Upper lobe of left lung (tissue), 6 donors: ENCODE measurements around the gene RPL7A. TPM values are rescaled to one million over a fixed set of nuclear protein-coding genes. Genes with fewer than 3 reads are reported as not detected.

Source experiments
- ATAC-seq, 2 donors: fragments of 200-7000 bp; cut with Tn5 transposase; one replicate each; pipeline ENCODE4 v1.9.1; 2022; ENCODE audit warnings: mild to moderate bottlenecking in 2 of 2, moderate library complexity in 2 of 2; ENCODE audit not compliant: low FRiP score in 2 of 2
- DNase-seq, 2 donors: peaks; one replicate each; pipeline ENCODE4 v3.0.0-alpha.2; 2019 to 2020
- H3K27ac ChIP-seq, 4 donors: fragments of 200-600 bp; sonication (generic); one replicate each; pipeline ENCODE4 v1.5.1; 2016 to 2019
- H3K27me3 ChIP-seq, 4 donors: fragments of 200-600 bp; sonication (generic); one replicate each; pipeline ENCODE4 v1.5.1; 2017 to 2019
- H3K36me3 ChIP-seq, 4 donors: fragments of 200-600 bp; sonication (generic); one replicate each; pipeline ENCODE4 v1.5.1; 2016 to 2019
- H3K4me1 ChIP-seq, 4 donors: fragments of 200-600 bp; sonication (generic); one replicate each; pipeline ENCODE4 v1.5.1; 2018 to 2019
- H3K4me3 ChIP-seq, 4 donors: fragments of 200-600 bp; sonication (generic); one replicate each; pipeline ENCODE4 v1.5.1; 2017 to 2019; ENCODE audit warnings: mild to moderate bottlenecking in 2 of 4, moderate library complexity in 1 of 4
- H3K9me3 ChIP-seq, 4 donors: fragments of 200-600 bp; sonication (generic); one replicate each; pipeline ENCODE4 v1.5.1; 2018 to 2019
- CTCF ChIP-seq, 6 experiments: fragments of 450-650 bp in 4 of 6; fragments of 200-600 bp in 2 of 6; sonication (generic) in 2 of 6; IDR thresholded peaks; one replicate each; pipeline ENCODE4 v1.5.1; 2016 to 2019; ENCODE audit warnings: antibody characterized with exemption in 6 of 6
- EP300 ChIP-seq, 4 donors: sonication (generic); formaldehyde crosslinking; IDR thresholded peaks; one replicate each; pipeline ENCODE4 v1.5.1; 2017; ENCODE audit warnings: antibody characterized with exemption in 4 of 4, control low read depth in 2 of 4
- POLR2A ChIP-seq, 4 donors: fragments of 450-650 bp; IDR thresholded peaks; one replicate each; pipeline ENCODE4 v1.5.1; 2016 to 2017; ENCODE audit warnings: antibody characterized with exemption in 4 of 4, mild to moderate bottlenecking in 2 of 4
- POLR2AphosphoS5 ChIP-seq, 2 donors: sonication (generic); formaldehyde crosslinking; IDR thresholded peaks; one replicate each; pipeline ENCODE4 v1.5.1; 2017; ENCODE audit warnings: antibody characterized with exemption in 2 of 2
- WGBS, 2 donors: methylation state at CpG; one replicate each; pipeline ENCODE4 v1.1.5; 2017 to 2018; 5-methylcytosine and 5-hydroxymethylcytosine counted together
- total RNA-seq, 6 donors: library from RNA; depleted of rRNA in 4 of 6; stranded (reverse); fragments of >200 nt in 4 of 6; gene quantifications; one replicate each; pipeline versions ENCODE4 v1.1.0 to v1.2.1, GENCODE V29; 2016 to 2021
- donor health status: DM: no; HTN: no; CAD: no; lungs with moderate emphysema.
- donor health status: DM: no; HTN: yes; CAD: no; lungs with severe emphysema.

The RPL7A gene
- total RNA-seq, 6 donors from 2014 or later, result 840 to 1,613 (median 1,352) TPM

GRCh38 chr9:133339641-133340040, 8.4 kb upstream of the RPL7A start:
- no peaks in the 10 kb centered on the region for H3K9me3 ChIP-seq
- DNase-seq, result no peak
- no peaks in the 10 kb centered on the region for H3K27me3 ChIP-seq
- TF ChIP-seq CTCF (IDR thresholded peaks at IDR 0.05), result no peak
- TF ChIP-seq POLR2AphosphoS5 (IDR thresholded peaks at IDR 0.05), result no peak
- TF ChIP-seq EP300 (IDR thresholded peaks at IDR 0.05), result no peak
- no peak for TF ChIP-seq POLR2A (IDR thresholded peaks at IDR 0.05)
- no peak overlapping the region for H3K4me3 ChIP-seq
- peaks cover 4 to 60% (median 38%) of the 10 kb centered on the region in 4 donors for H3K36me3 ChIP-seq
- H3K4me1 ChIP-seq, result peaks cover 13 to 44% (median 19%) of the 10 kb centered on the region in 4 donors
- no peak overlapping the region for H3K27ac ChIP-seq
- WGBS, 2 donors, result 80 to 82% methylated on average over 5 of the region's 5 CpGs
- no peak for ATAC-seq

- Histone ChIP-seq H3K36me3 (peaks cover 4 to 66% (median 42%) of the 10 kb centered on the region in 4 donors), H3K9me3 (no peaks in the 10 kb centered on the region), H3K4me1 (peaks cover 7 to 38% (median 13%) of the 10 kb centered on the region in 4 donors), H3K4me3 (peak overlapping the region in 1 of 4 donors; percentile 10), H3K27me3 (no peaks in the 10 kb centered on the region), H3K27ac (peak overlapping the region in 3 of 4 donors; percentile 33 to 59 (median 47))
- ATAC-seq (no peak), DNase-seq (no peak)
- WGBS, 2 donors, result 39 to 57% methylated on average over 3 of the region's 3 CpGs
- TF ChIP-seq POLR2A (IDR thresholded peaks at IDR 0.05) (no peak), EP300 (IDR thresholded peaks at IDR 0.05) (no peak), CTCF (IDR thresholded peaks at IDR 0.05) (no peak), POLR2AphosphoS5 (IDR thresholded peaks at IDR 0.05) (no peak)
Measured at GRCh38 chr9:133340256-133340655, 7.8 kb upstream of the RPL7A start.

GRCh38 chr9:133340916-133341315, 7.1 kb upstream of the RPL7A start:
- Histone ChIP-seq H3K4me3 (peak overlapping the region in 1 of 4 donors; percentile 10), H3K27ac (peak overlapping the region in 3 of 4 donors; percentile 33 to 59 (median 47)), H3K4me1 (peaks cover 4 to 34% (median 11%) of the 10 kb centered on the region in 4 donors), H3K36me3 (peaks cover 4 to 72% (median 47%) of the 10 kb centered on the region in 4 donors), H3K27me3 (no peaks in the 10 kb centered on the region), H3K9me3 (no peaks in the 10 kb centered on the region)
- 69 to 83% methylated on average over 6 to 13 of the region's 13 CpGs for WGBS, 2 donors
- TF ChIP-seq CTCF (IDR thresholded peaks at IDR 0.05) (no peak), EP300 (IDR thresholded peaks at IDR 0.05) (no peak), POLR2AphosphoS5 (IDR thresholded peaks at IDR 0.05) (no peak), POLR2A (IDR thresholded peaks at IDR 0.05) (no peak)
- DNase-seq, result peak in 1 of 2 donors; percentile 38
- no peak for ATAC-seq

- 77 to 83% methylated on average over 14 of the region's 15 CpGs for WGBS, 2 donors
- DNase-seq (peak; percentile 65 to 70), ATAC-seq (peak; percentile 80 to 83)
- H3K9me3 ChIP-seq, result no peaks in the 10 kb centered on the region
- H3K36me3 ChIP-seq, result peaks cover 4 to 72% (median 47%) of the 10 kb centered on the region in 4 donors
- H3K27ac ChIP-seq, result peak overlapping the region; percentile 33 to 62 (median 53)
- peaks cover 9 to 35% (median 13%) of the 10 kb centered on the region in 4 donors for H3K4me1 ChIP-seq
- H3K4me3 ChIP-seq, result peak overlapping the region in 1 of 4 donors; percentile 10
- TF ChIP-seq POLR2A (IDR thresholded peaks at IDR 0.05) (no peak), POLR2AphosphoS5 (IDR thresholded peaks at IDR 0.05) (no peak)
- no peaks in the 10 kb centered on the region for H3K27me3 ChIP-seq
Measured at GRCh38 chr9:133341369-133342068, 6.5 kb upstream of the RPL7A start.

- DNase-seq (no peak), ATAC-seq (no peak)
- no peaks in the 10 kb centered on the region for H3K27me3 ChIP-seq
- peaks cover 4 to 72% (median 47%) of the 10 kb centered on the region in 4 donors for H3K36me3 ChIP-seq
- H3K27ac ChIP-seq, result peak overlapping the region in 2 of 4 donors; percentile 23 to 33
- 77 to 85% methylated on average over 10 to 12 of the region's 12 CpGs for WGBS, 2 donors
- H3K9me3 ChIP-seq, result no peaks in the 10 kb centered on the region
- H3K4me1 ChIP-seq, result peaks cover 11 to 36% (median 15%) of the 10 kb centered on the region in 4 donors
- TF ChIP-seq POLR2A (IDR thresholded peaks at IDR 0.05), result no peak
- no peak for TF ChIP-seq POLR2AphosphoS5 (IDR thresholded peaks at IDR 0.05)
- no peak for TF ChIP-seq CTCF (IDR thresholded peaks at IDR 0.05)
- H3K4me3 ChIP-seq, result no peak overlapping the region
Measured at GRCh38 chr9:133342069-133342406, 6.0 kb upstream of the RPL7A start.
